Endodermal cell (in vitro differentiated cells): ENCODE measurements around the gene AFMID. TPM values are rescaled to one million over a fixed set of nuclear protein-coding genes. Genes with fewer than 3 reads are reported as not detected.
"Not testable (repeated sequence)": the region's sequence is repeated elsewhere in the genome, so short reads cannot be mapped to it uniquely, and the experiment has no call there.

Experiments
- DNase-seq: peaks from one replicate; pipeline ENCODE4 v3.0.0-alpha.2; 2017
- H3K27ac ChIP-seq: 2 replicates; pipeline ENCODE4 v1.5.1; 2013; ENCODE audit warnings: mild to moderate bottlenecking, low read depth, low read length, moderate library complexity
- H3K27me3 ChIP-seq: 2 replicates; pipeline ENCODE4 v1.6.1; 2013; ENCODE audit warnings: mild to moderate bottlenecking, low read length, moderate library complexity; ENCODE audit not compliant: insufficient read depth, control insufficient read depth, poor library complexity, severe bottlenecking
- H3K36me3 ChIP-seq: 2 replicates; pipeline ENCODE4 v1.7.0; 2013; ENCODE audit warnings: mild to moderate bottlenecking, low read length, moderate library complexity; ENCODE audit not compliant: control insufficient read depth, insufficient read depth
- H3K4me1 ChIP-seq: one replicate; pipeline ENCODE4 v1.7.0; 2013; ENCODE audit warnings: low read length; ENCODE audit not compliant: control insufficient read depth, insufficient read depth
- H3K4me3 ChIP-seq: 2 replicates; pipeline ENCODE4 v1.5.1; 2013; ENCODE audit warnings: mild to moderate bottlenecking, low read length, moderate library complexity
- H3K9ac ChIP-seq: 2 replicates; pipeline ENCODE4 v1.6.1; 2013; ENCODE audit warnings: mild to moderate bottlenecking, low read length, moderate library complexity; ENCODE audit not compliant: poor library complexity, severe bottlenecking; ENCODE audit errors: extremely low read depth
- H3K9me3 ChIP-seq: 2 replicates; pipeline ENCODE4 v1.6.1; 2013; ENCODE audit warnings: mild to moderate bottlenecking, low read length, moderate library complexity; ENCODE audit not compliant: control insufficient read depth
- H3K27ac Mint-ChIP-seq: 2 replicates; pipeline ENCODE4 v1.8.0; 2020; ENCODE audit warnings: mixed read lengths
- H3K27me3 Mint-ChIP-seq: 2 replicates; pipeline ENCODE4 v1.8.0; 2021; ENCODE audit warnings: mild to moderate bottlenecking, mixed read lengths; ENCODE audit not compliant: insufficient read depth
- H3K36me3 Mint-ChIP-seq: 2 replicates; pipeline ENCODE4 v1.8.0; 2020; ENCODE audit warnings: low read depth, mixed read lengths
- H3K4me1 Mint-ChIP-seq: 2 replicates; pipeline ENCODE4 v1.8.0; 2020; ENCODE audit warnings: mixed read lengths
- H3K4me3 Mint-ChIP-seq: 2 replicates; pipeline ENCODE4 v1.8.0; 2020; ENCODE audit warnings: mild to moderate bottlenecking, moderate library complexity, mixed read lengths
- H3K9me3 Mint-ChIP-seq: 2 replicates; pipeline ENCODE4 v1.8.0; 2020; ENCODE audit warnings: mild to moderate bottlenecking, mixed read lengths
- CTCF ChIP-seq: fragments of 200-600 bp; sonication (generic); conservative IDR thresholded peaks from 2 replicates; pipeline ENCODE4 v1.5.0; 2021; ENCODE audit warnings: antibody characterized with exemption, mild to moderate bottlenecking
- WGBS, 2 experiments: methylation state at CpG; one replicate each; pipeline versions ENCODE4 v1.1.5 to v1.1.7; 2013; ENCODE audit warnings: missing lambda C conversion rate in 2 of 2, mixed read lengths in 1 of 2; ENCODE audit not compliant: insufficient coverage in 1 of 2, insufficient read length in 1 of 2; 5-methylcytosine and 5-hydroxymethylcytosine counted together
- total RNA-seq, 2 donors: library from RNA; stranded (reverse); fragmentation: NEBNext Ultra II Directional in 1 of 2; extraction: Animal tissue kit (Norgen Biotek cat#: 25700) in 1 of 2; gene quantifications; 2 replicates in 1 of 2; 3 replicates in 1 of 2; pipeline ENCODE4 v1.2.1, GENCODE V29; 2021

The AFMID gene
- total RNA-seq, 2 donors from 2014 or later: 46.5 to 52.4 TPM

- H3K4me1 Mint-ChIP-seq: peaks cover 16% of the 10 kb centered on the region
- no peak for TF ChIP-seq CTCF
- H3K9me3 Mint-ChIP-seq: no peaks in the 10 kb centered on the region
- no peaks in the 10 kb centered on the region for H3K27me3 Mint-ChIP-seq
- Histone ChIP-seq H3K36me3 (peaks cover 13% of the 10 kb centered on the region), H3K27me3 (no peaks in the 10 kb centered on the region), H3K4me3 (peak within 1 kb of the TSS; percentile 82), H3K9ac (peak within 1 kb of the TSS; percentile 30), H3K4me1 (peaks cover 4% of the 10 kb centered on the region), H3K9me3 (no peaks in the 10 kb centered on the region), H3K27ac (no peak within 1 kb of the TSS)
- WGBS, 2 experiments: 0 to 1% methylated on average over 1 to 84 of the region's 84 CpGs
- peak within 1 kb of the TSS; percentile 66 for H3K4me3 Mint-ChIP-seq
- peak; percentile 97 for DNase-seq
- H3K27ac Mint-ChIP-seq: peak within 1 kb of the TSS; percentile 44
- peaks cover 4% of the 10 kb centered on the region for H3K36me3 Mint-ChIP-seq
Observed at GRCh38 chr17:78168242-78168902, 18.8 kb upstream of the AFMID start, which contains the start of gene SYNGR2. Gene SYNGR2, plus strand, starts transcription at chr17:78168581. Its CDS starts 36 bp downstream, at chr17:78168617.

GRCh38 chr17:78168903-78169793 is 18.0 kb upstream of the AFMID start:
- Mint-ChIP-seq H3K9me3 (no peaks in the 10 kb centered on the region), H3K27me3 (no peaks in the 10 kb centered on the region), H3K4me3 (peak overlapping the region; percentile 66), H3K27ac (peak overlapping the region; percentile 44), H3K36me3 (peaks cover 12% of the 10 kb centered on the region), H3K4me1 (peaks cover 16% of the 10 kb centered on the region)
- H3K36me3 ChIP-seq: peaks cover 18% of the 10 kb centered on the region
- TF ChIP-seq CTCF: no peak
- no peaks in the 10 kb centered on the region for H3K27me3 ChIP-seq
- no peak overlapping the region for H3K27ac ChIP-seq
- peaks cover 4% of the 10 kb centered on the region for H3K4me1 ChIP-seq
- peak; percentile 95 for DNase-seq
- 11 to 40% methylated on average over 7 to 37 of the region's 38 CpGs for WGBS, 2 experiments
- H3K4me3 ChIP-seq: peak overlapping the region; percentile 82
- H3K9ac ChIP-seq: peak overlapping the region; percentile 30
- H3K9me3 ChIP-seq: no peaks in the 10 kb centered on the region

GRCh38 chr17:78170692-78171590 is 16.2 kb upstream of the AFMID start:
- no peak overlapping the region for H3K27ac ChIP-seq
- no peaks in the 10 kb centered on the region for H3K27me3 ChIP-seq
- Mint-ChIP-seq H3K36me3 (peaks cover 19% of the 10 kb centered on the region), H3K9me3 (no peaks in the 10 kb centered on the region), H3K27ac (no peak overlapping the region), H3K4me1 (peaks cover 20% of the 10 kb centered on the region), H3K27me3 (no peaks in the 10 kb centered on the region), H3K4me3 (no peak overlapping the region)
- H3K9me3 ChIP-seq: no peaks in the 10 kb centered on the region
- no peak for DNase-seq
- WGBS, 2 experiments: 93 to 94% methylated on average over 26 to 31 of the region's 31 CpGs
- H3K4me3 ChIP-seq: no peak overlapping the region
- peaks cover 33% of the 10 kb centered on the region for H3K36me3 ChIP-seq
- no peak for TF ChIP-seq CTCF
- H3K9ac ChIP-seq: no peak overlapping the region
- peaks cover 4% of the 10 kb centered on the region for H3K4me1 ChIP-seq

GRCh38 chr17:78171591-78172248 is 15.4 kb upstream of the AFMID start:
- H3K9ac ChIP-seq, H3K27ac ChIP-seq, H3K9me3 Mint-ChIP-seq, H3K9me3 ChIP-seq, H3K27ac Mint-ChIP-seq, H3K4me3 ChIP-seq, H3K27me3 ChIP-seq, H3K4me1 ChIP-seq, H3K4me3 Mint-ChIP-seq, DNase-seq, H3K27me3 Mint-ChIP-seq: not testable (repeated sequence)
- peaks cover 38% of the 10 kb centered on the region for H3K36me3 ChIP-seq
- peaks cover 20% of the 10 kb centered on the region for H3K4me1 Mint-ChIP-seq
- peaks cover 19% of the 10 kb centered on the region for H3K36me3 Mint-ChIP-seq
- 94 to 100% methylated on average over 1 to 19 of the region's 19 CpGs for WGBS, 2 experiments
